Naive thymus-derived CD8-positive, alpha-beta T cell (primary cell): ENCODE measurements around the gene LRMDA. TPM values are rescaled to one million over a fixed set of nuclear protein-coding genes. Genes with fewer than 3 reads are reported as not detected.

Source experiments
- ATAC-seq, 2 donors: fragments of 150-1000 bp; cut with Tn5 transposase in 1 of 2; sonication (Bioruptor Pico), chemical (Tn5 transposase) in 1 of 2; 1 replicate in 1 of 2; 2 replicates in 1 of 2; pipeline ENCODE4 v1.10.0; 2021; ENCODE audit warnings: mild to moderate bottlenecking in 2 of 2, moderate library complexity in 2 of 2
- POLR2A ChIA-PET: fragments of 350-600 bp; sonication (Branson Sonifier 250); formaldehyde crosslinking; loops from one replicate; lab custom pipeline; 2021; ENCODE audit warnings: antibody characterized with exemption; lab: Charles Lee
- DNase-seq, 10 donors: peaks; one replicate each; pipeline versions ENCODE4 v3.0.0 to v3.0.0-alpha.2; 2020 to 2022
- H3K27ac Mint-ChIP-seq, 10 donors: one replicate each; pipeline ENCODE4 v1.8.0; 2020 to 2022; ENCODE audit warnings: mild to moderate bottlenecking in 10 of 10, mixed read lengths in 10 of 10, moderate library complexity in 4 of 10, inconsistent platforms in 1 of 10
- H3K27me3 Mint-ChIP-seq, 5 donors: one replicate each; pipeline ENCODE4 v1.8.0; 2021 to 2022; ENCODE audit warnings: mixed read lengths in 5 of 5
- H3K36me3 Mint-ChIP-seq, 3 donors: one replicate each; pipeline ENCODE4 v1.8.0; 2020 to 2022; ENCODE audit warnings: mixed read lengths in 3 of 3, mild to moderate bottlenecking in 2 of 3, inconsistent platforms in 1 of 3
- H3K4me1 Mint-ChIP-seq, 4 donors: one replicate each; pipeline ENCODE4 v1.8.0; 2021 to 2022; ENCODE audit warnings: mixed read lengths in 4 of 4
- H3K4me3 Mint-ChIP-seq, 10 donors: one replicate each; pipeline ENCODE4 v1.8.0; 2020 to 2022; ENCODE audit warnings: mild to moderate bottlenecking in 10 of 10, mixed read lengths in 10 of 10, moderate library complexity in 6 of 10, inconsistent platforms in 1 of 10
- H3K9me3 Mint-ChIP-seq, 9 donors: one replicate each; pipeline ENCODE4 v1.8.0; 2020 to 2022; ENCODE audit warnings: mixed read lengths in 9 of 9, mild to moderate bottlenecking in 3 of 9, inconsistent platforms in 1 of 9, moderate library complexity in 1 of 9
- polyA plus RNA-seq, 3 donors: library from polyadenylated mRNA; unstranded; fragments of 300-500 nt; fragmentation: Illumina TruSeq; gene quantifications; one replicate each; pipeline ENCODE4 v1.2.3, GENCODE V29; 2021
- total RNA-seq, 8 experiments: library from RNA in 2 of 8; stranded (reverse) in 2 of 8; gene quantifications; one replicate each; pipeline ENCODE4 v1.2.3 and lab custom pipeline; 2021 to 2026

LRMDA gene
- total and polyA plus RNA-seq, 5 experiments from 2014 or later = not detected

GRCh38 chr10:75995720-75996119 is 564.3 kb downstream of the LRMDA start:
- POLR2A ChIA-PET = no interaction called here
- DNase-seq (no peak), ATAC-seq (no peak)
- no peaks in the 10 kb centered on the region for H3K4me1 Mint-ChIP-seq
- peaks cover 0 to 10% (median 0%) of the 10 kb centered on the region in 5 donors for H3K27me3 Mint-ChIP-seq
- H3K9me3 Mint-ChIP-seq = peaks cover 0 to 2% (median 0%) of the 10 kb centered on the region in 9 donors
- H3K27ac Mint-ChIP-seq = no peak overlapping the region
- H3K4me3 Mint-ChIP-seq = no peak overlapping the region
- H3K36me3 Mint-ChIP-seq = no peaks in the 10 kb centered on the region

GRCh38 chr10:75999001-75999400 is 567.6 kb downstream of the LRMDA start:
- H3K36me3 Mint-ChIP-seq = no peaks in the 10 kb centered on the region
- POLR2A ChIA-PET = no interaction called here
- H3K9me3 Mint-ChIP-seq = no peaks in the 10 kb centered on the region
- H3K27ac Mint-ChIP-seq = no peak overlapping the region
- H3K27me3 Mint-ChIP-seq = peaks cover 0 to 9% (median 2%) of the 10 kb centered on the region in 5 donors
- ATAC-seq (no peak), DNase-seq (no peak)
- no peak overlapping the region for H3K4me3 Mint-ChIP-seq
- H3K4me1 Mint-ChIP-seq = no peaks in the 10 kb centered on the region

- Mint-ChIP-seq H3K36me3 (no peaks in the 10 kb centered on the region), H3K27me3 (peaks cover 0 to 9% (median 2%) of the 10 kb centered on the region in 5 donors), H3K27ac (no peak overlapping the region), H3K9me3 (no peaks in the 10 kb centered on the region), H3K4me3 (no peak overlapping the region), H3K4me1 (no peaks in the 10 kb centered on the region)
- POLR2A ChIA-PET = no interaction called here
- DNase-seq (no peak), ATAC-seq (no peak)
Observed at GRCh38 chr10:75999515-76000209, 568.2 kb downstream of the LRMDA start.

- H3K4me1 Mint-ChIP-seq = no peaks in the 10 kb centered on the region
- no peaks in the 10 kb centered on the region for H3K36me3 Mint-ChIP-seq
- H3K27ac Mint-ChIP-seq = no peak overlapping the region
- peaks cover 0 to 9% (median 2%) of the 10 kb centered on the region in 5 donors for H3K27me3 Mint-ChIP-seq
- H3K4me3 Mint-ChIP-seq = no peak overlapping the region
- H3K9me3 Mint-ChIP-seq = no peaks in the 10 kb centered on the region
- DNase-seq (no peak), ATAC-seq (no peak)
- POLR2A ChIA-PET = no interaction called here
Observed at GRCh38 chr10:76000550-76000949, 569.1 kb downstream of the LRMDA start.

GRCh38 chr10:76001019-76001418 is 569.6 kb downstream of the LRMDA start:
- Mint-ChIP-seq H3K9me3 (no peaks in the 10 kb centered on the region), H3K4me3 (no peak overlapping the region), H3K27ac (no peak overlapping the region), H3K27me3 (peaks cover 0 to 9% (median 2%) of the 10 kb centered on the region in 5 donors), H3K4me1 (no peaks in the 10 kb centered on the region), H3K36me3 (no peaks in the 10 kb centered on the region)
- POLR2A ChIA-PET = no interaction called here
- ATAC-seq = no peak
- no peak for DNase-seq

- H3K4me1 Mint-ChIP-seq = no peaks in the 10 kb centered on the region
Observed at GRCh38 chr10:76001461-76001860, 570.0 kb downstream of the LRMDA start.

GRCh38 chr10:76002262-76002854 is 570.9 kb downstream of the LRMDA start:
- Mint-ChIP-seq H3K27me3 (peaks cover 0 to 9% (median 2%) of the 10 kb centered on the region in 5 donors), H3K9me3 (no peaks in the 10 kb centered on the region), H3K36me3 (no peaks in the 10 kb centered on the region), H3K27ac (no peak overlapping the region), H3K4me1 (no peaks in the 10 kb centered on the region), H3K4me3 (no peak overlapping the region)
- ATAC-seq = no peak
- DNase-seq = no peak
- POLR2A ChIA-PET = no interaction called here

More at GRCh38 chr10:76001461-76001860, 570.0 kb downstream of the LRMDA start:
- peaks cover 0 to 9% (median 2%) of the 10 kb centered on the region in 5 donors for H3K27me3 Mint-ChIP-seq
- DNase-seq (no peak), ATAC-seq (no peak)
- no peaks in the 10 kb centered on the region for H3K9me3 Mint-ChIP-seq
- H3K27ac Mint-ChIP-seq = no peak overlapping the region
- H3K4me3 Mint-ChIP-seq = no peak overlapping the region
- H3K36me3 Mint-ChIP-seq = no peaks in the 10 kb centered on the region
- POLR2A ChIA-PET = no interaction called here

GRCh38 chr10:76007667-76008181 is 576.3 kb downstream of the LRMDA start:
- peaks cover 0 to 10% (median 2%) of the 10 kb centered on the region in 5 donors for H3K27me3 Mint-ChIP-seq
- no peaks in the 10 kb centered on the region for H3K4me1 Mint-ChIP-seq
- no peak overlapping the region for H3K27ac Mint-ChIP-seq
- H3K36me3 Mint-ChIP-seq = no peaks in the 10 kb centered on the region
- no peak overlapping the region for H3K4me3 Mint-ChIP-seq
- DNase-seq (no peak), ATAC-seq (no peak)
- POLR2A ChIA-PET = no interaction called here
- no peaks in the 10 kb centered on the region for H3K9me3 Mint-ChIP-seq

- Mint-ChIP-seq H3K36me3 (no peaks in the 10 kb centered on the region), H3K27ac (no peak overlapping the region), H3K4me3 (no peak overlapping the region), H3K9me3 (no peaks in the 10 kb centered on the region), H3K4me1 (no peaks in the 10 kb centered on the region), H3K27me3 (peaks cover 0 to 10% (median 0%) of the 10 kb centered on the region in 5 donors)
- POLR2A ChIA-PET = interaction anchor here (0.6 kb wide), 1 partner anchor 294 kb away, joined by 3 read pairs; no protein-coding TSS in a partner anchor
- ATAC-seq (no peak), DNase-seq (no peak)
Observed at GRCh38 chr10:76009531-76009930, 578.1 kb downstream of the LRMDA start.

- H3K9me3 Mint-ChIP-seq = no peaks in the 10 kb centered on the region
- no peaks in the 10 kb centered on the region for H3K4me1 Mint-ChIP-seq
- no peak overlapping the region for H3K27ac Mint-ChIP-seq
- H3K27me3 Mint-ChIP-seq = peaks cover 0 to 8% (median 0%) of the 10 kb centered on the region in 5 donors
- no peak for ATAC-seq
- no peak overlapping the region for H3K4me3 Mint-ChIP-seq
- DNase-seq = no peak
- H3K36me3 Mint-ChIP-seq = no peaks in the 10 kb centered on the region
- POLR2A ChIA-PET = no interaction called here
Observed at GRCh38 chr10:76010703-76011102, 579.3 kb downstream of the LRMDA start.

- Mint-ChIP-seq H3K27me3 (peaks cover 0 to 8% (median 0%) of the 10 kb centered on the region in 5 donors), H3K27ac (no peak overlapping the region), H3K9me3 (no peaks in the 10 kb centered on the region), H3K4me3 (no peak overlapping the region), H3K36me3 (no peaks in the 10 kb centered on the region), H3K4me1 (no peaks in the 10 kb centered on the region)
- ATAC-seq (no peak), DNase-seq (no peak)
- POLR2A ChIA-PET = no interaction called here
Observed at GRCh38 chr10:76012716-76013327, 581.4 kb downstream of the LRMDA start.

- no peak overlapping the region for H3K27ac Mint-ChIP-seq
- no peaks in the 10 kb centered on the region for H3K9me3 Mint-ChIP-seq
- no peak for ATAC-seq
- H3K27me3 Mint-ChIP-seq = peaks cover 0 to 4% (median 0%) of the 10 kb centered on the region in 5 donors
- no peaks in the 10 kb centered on the region for H3K36me3 Mint-ChIP-seq
- no peak overlapping the region for H3K4me3 Mint-ChIP-seq
- DNase-seq = no peak
- POLR2A ChIA-PET = no interaction called here
- H3K4me1 Mint-ChIP-seq = no peaks in the 10 kb centered on the region
Observed at GRCh38 chr10:76015245-76015644, 583.8 kb downstream of the LRMDA start.
